Adipocyte (in vitro differentiated cells): ENCODE measurements around the gene NCKAP5.
A peak's percentile ranks its signal among the peaks of the same experiment; 100 is the strongest.

Experiments
- DNase-seq: peaks from one replicate; pipeline ENCODE4 v3.0.0-alpha.2; 2015; ENCODE audit warnings: low read depth
- H3K27me3 ChIP-seq: replicated peaks from 2 replicates; pipeline ENCODE4 v1.7.0; 2013; ENCODE audit warnings: mild to moderate bottlenecking, low read length, moderate library complexity; ENCODE audit not compliant: control insufficient read depth, insufficient read depth
- H3K36me3 ChIP-seq: 2 replicates; pipeline ENCODE4 v1.7.0; 2013; ENCODE audit warnings: low read length, mild to moderate bottlenecking, moderate library complexity; ENCODE audit not compliant: control insufficient read depth, insufficient read depth, severe bottlenecking
- H3K4me1 ChIP-seq: 2 replicates; pipeline ENCODE4 v1.7.0; 2013; ENCODE audit warnings: mild to moderate bottlenecking, low read length, moderate library complexity; ENCODE audit not compliant: control insufficient read depth, insufficient read depth
- H3K4me3 ChIP-seq: 2 replicates; pipeline ENCODE4 v1.7.0; 2013; ENCODE audit warnings: mild to moderate bottlenecking, low read length, moderate library complexity
- H3K9ac ChIP-seq: 2 replicates; pipeline ENCODE4 v1.7.0; 2013; ENCODE audit warnings: mild to moderate bottlenecking, low read length, moderate library complexity
- H3K9me3 ChIP-seq: 2 replicates; pipeline ENCODE4 v1.7.0; 2013; ENCODE audit warnings: mild to moderate bottlenecking, low read length, moderate library complexity; ENCODE audit not compliant: control insufficient read depth

The NCKAP5 gene

DNA sequence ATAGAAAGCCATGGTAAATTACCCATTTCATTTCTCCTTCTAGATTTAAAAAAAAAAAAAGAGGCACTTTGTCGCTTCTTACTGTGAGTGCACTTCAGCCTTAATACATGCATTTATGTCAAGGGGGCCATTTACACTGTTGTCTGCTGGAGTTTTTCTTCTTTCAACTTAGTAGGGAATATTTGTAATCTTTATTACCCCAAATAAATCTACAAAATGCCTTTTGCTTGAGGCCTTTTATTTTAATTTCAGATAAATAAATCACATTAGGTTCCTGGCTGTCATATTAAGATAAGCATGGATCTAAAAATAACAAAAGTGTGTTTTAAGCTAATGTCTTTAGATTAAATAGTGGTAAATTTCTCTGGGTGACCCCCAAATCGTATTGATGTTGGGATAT is 276.0 kb downstream of the NCKAP5 start:
- Histone ChIP-seq H3K36me3 (no peaks in the 10 kb centered on the region), H3K9ac (no peak overlapping the region), H3K27me3 (no peaks in the 10 kb centered on the region), H3K4me1 (no peaks in the 10 kb centered on the region), H3K4me3 (no peak overlapping the region), H3K9me3 (no peaks in the 10 kb centered on the region)
- DNase-seq = no peak

DNA sequence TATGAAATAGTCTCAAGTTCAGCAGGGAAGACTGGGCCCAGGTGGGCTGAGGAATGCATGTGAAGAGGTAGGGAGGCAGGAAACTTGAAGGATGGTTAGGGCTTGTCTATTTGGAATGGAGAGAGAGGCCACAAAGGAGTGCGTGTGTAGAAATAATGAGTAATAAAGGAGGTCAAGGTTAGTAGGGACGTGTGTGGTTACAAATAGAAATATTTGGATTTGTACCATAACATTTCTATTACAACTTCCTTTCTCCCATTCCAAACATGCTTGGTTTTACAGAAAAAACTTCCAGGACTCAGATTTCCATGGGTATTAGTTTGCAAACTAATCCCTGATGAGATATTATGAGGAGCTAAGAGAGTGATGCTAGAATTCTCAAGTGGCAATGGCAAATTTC is 280.6 kb downstream of the NCKAP5 start:
- Histone ChIP-seq H3K9me3 (no peaks in the 10 kb centered on the region), H3K4me1 (peaks cover 4% of the 10 kb centered on the region), H3K4me3 (no peak overlapping the region), H3K9ac (no peak overlapping the region), H3K36me3 (no peaks in the 10 kb centered on the region), H3K27me3 (no peaks in the 10 kb centered on the region)
- DNase-seq = peak; percentile 62

DNA sequence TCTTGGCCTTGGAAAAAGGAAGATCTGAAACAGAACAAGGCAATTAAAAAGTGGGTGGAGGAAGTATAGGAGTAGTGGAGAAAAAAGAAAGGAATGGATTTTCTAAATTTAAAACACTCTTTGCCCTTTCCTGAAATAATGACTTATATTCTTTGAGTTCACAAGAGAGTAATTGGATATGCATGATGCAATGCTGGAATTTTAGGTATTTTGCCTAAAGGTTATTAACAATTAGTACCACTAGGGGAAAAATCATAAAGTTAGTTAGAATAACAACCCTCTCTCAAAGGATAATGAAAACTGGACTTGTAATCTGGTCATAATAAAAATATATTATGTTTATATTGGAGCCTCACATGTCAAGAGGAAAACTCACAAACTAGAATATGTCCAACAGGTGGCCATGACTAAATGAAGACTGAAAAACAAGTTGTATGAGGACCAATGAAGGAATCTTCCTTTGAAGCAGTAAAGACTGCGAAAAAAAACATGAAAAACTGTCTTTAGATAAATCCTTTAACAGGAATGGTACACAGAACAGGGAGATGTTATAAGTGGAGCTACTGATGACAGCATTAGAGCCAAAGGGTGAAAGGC is 281.8 kb downstream of the NCKAP5 start:
- Histone ChIP-seq H3K27me3 (no peaks in the 10 kb centered on the region), H3K9ac (no peak overlapping the region), H3K4me3 (no peak overlapping the region), H3K9me3 (no peaks in the 10 kb centered on the region), H3K36me3 (no peaks in the 10 kb centered on the region), H3K4me1 (peaks cover 4% of the 10 kb centered on the region)
- DNase-seq = peak; percentile 64

DNA sequence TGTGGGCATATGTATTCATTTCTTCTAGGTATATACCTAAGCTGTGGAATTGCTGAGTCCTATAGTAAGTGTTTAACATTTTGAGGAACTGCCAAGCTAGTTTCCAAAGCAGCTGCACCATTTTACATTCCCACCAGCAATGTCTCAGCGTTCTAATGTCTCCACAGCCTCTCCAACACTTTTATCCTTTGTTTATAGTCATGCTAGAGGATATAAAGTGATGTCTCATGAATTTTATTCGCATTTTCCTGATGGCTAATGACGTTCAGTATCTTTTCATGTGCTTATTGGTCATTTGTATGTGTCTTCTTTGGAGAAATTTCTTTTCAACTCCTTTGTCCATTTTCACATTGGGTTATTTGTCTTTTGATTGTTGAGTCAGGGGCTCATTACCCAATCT is 295.2 kb downstream of the NCKAP5 start:
- H3K9ac ChIP-seq = no peak overlapping the region
- no peaks in the 10 kb centered on the region for H3K9me3 ChIP-seq
- H3K27me3 ChIP-seq = peaks cover 2% of the 10 kb centered on the region
- H3K4me1 ChIP-seq = no peaks in the 10 kb centered on the region
- H3K4me3 ChIP-seq = no peak overlapping the region
- DNase-seq = no peak
- H3K36me3 ChIP-seq = no peaks in the 10 kb centered on the region

DNA sequence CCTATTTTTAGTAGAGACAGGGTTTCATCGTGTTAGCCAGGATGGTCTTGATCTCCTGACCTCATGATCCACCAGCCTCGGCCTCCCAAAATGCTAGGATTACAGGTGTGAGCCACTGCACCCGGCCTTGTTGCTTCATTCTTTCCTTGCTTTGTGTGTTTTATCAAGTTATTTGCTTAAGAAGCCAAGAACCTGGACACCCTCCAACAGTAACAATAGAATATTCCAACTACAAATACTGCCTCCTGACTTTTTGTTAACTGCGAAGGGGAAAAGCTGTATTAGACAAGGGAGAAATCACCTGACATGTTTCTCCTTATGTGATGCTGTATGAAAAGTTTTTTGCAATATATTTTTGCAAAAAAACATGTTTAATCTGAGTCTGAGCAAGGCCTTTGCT is 297.2 kb downstream of the NCKAP5 start:
- Histone ChIP-seq H3K4me3 (no peak overlapping the region), H3K9me3 (no peaks in the 10 kb centered on the region), H3K9ac (no peak overlapping the region), H3K27me3 (peaks cover 3% of the 10 kb centered on the region), H3K36me3 (no peaks in the 10 kb centered on the region), H3K4me1 (no peaks in the 10 kb centered on the region)
- DNase-seq = no peak

DNA sequence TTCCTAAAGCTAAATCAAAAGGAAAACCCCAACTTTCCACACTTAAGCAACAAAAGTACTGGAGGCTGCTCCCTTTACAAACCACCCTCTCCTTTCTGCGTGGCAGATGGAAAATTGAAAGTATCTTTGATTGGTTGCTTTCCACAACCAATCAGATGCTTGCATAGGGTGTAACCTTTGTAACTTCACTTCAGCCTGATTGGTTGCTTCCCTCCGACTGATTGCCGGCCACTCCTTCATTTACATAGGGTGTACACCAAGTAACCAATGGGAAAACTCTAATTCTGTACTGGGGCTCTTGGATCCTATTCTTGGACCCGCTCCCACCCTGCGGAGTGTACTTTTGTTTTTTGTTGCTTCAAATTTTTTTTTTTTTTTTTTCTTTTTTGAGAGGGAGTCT is 297.7 kb downstream of the NCKAP5 start:
- Histone ChIP-seq H3K4me3 (no peak overlapping the region), H3K9me3 (no peaks in the 10 kb centered on the region), H3K4me1 (no peaks in the 10 kb centered on the region), H3K36me3 (no peaks in the 10 kb centered on the region), H3K27me3 (peaks cover 3% of the 10 kb centered on the region), H3K9ac (no peak overlapping the region)
- no peak for DNase-seq

DNA sequence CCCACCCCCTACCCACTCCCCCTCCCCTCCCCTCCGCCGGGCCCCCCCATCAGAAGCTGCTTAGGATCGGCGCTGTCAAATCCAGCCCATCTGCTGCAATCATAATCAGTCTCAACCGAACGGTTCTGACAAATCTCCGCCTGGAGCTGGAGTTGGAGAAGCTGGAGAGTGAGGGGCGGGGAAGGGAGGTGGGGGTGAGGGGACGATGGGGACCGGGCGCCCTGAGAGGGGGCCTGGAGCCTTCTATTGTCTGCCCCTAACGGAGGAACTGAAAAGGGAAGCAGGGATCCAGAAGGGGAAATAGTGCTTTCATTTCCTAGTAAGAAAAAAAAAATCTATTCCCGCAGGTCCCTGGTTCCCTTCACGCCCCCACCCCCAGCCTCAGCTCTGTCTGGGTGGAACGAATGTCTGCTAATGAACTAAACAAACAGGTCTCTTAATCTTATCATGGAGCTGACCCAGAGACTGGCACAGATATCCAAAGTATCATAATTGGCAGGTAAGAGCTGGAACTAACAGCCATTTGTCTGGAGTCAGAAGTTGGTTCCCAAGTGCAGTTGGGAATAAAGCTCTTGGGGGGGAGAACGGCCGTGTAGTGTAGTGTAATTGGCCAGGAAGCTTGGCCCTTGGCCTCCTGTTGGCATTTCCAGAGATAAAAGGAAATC is 301.2 kb downstream of the NCKAP5 start:
- peak; percentile 7 for DNase-seq
- Histone ChIP-seq H3K36me3 (no peaks in the 10 kb centered on the region), H3K4me3 (peak overlapping the region; percentile 22), H3K9ac (no peak overlapping the region), H3K4me1 (no peaks in the 10 kb centered on the region), H3K9me3 (no peaks in the 10 kb centered on the region), H3K27me3 (peaks cover 3% of the 10 kb centered on the region)

DNA sequence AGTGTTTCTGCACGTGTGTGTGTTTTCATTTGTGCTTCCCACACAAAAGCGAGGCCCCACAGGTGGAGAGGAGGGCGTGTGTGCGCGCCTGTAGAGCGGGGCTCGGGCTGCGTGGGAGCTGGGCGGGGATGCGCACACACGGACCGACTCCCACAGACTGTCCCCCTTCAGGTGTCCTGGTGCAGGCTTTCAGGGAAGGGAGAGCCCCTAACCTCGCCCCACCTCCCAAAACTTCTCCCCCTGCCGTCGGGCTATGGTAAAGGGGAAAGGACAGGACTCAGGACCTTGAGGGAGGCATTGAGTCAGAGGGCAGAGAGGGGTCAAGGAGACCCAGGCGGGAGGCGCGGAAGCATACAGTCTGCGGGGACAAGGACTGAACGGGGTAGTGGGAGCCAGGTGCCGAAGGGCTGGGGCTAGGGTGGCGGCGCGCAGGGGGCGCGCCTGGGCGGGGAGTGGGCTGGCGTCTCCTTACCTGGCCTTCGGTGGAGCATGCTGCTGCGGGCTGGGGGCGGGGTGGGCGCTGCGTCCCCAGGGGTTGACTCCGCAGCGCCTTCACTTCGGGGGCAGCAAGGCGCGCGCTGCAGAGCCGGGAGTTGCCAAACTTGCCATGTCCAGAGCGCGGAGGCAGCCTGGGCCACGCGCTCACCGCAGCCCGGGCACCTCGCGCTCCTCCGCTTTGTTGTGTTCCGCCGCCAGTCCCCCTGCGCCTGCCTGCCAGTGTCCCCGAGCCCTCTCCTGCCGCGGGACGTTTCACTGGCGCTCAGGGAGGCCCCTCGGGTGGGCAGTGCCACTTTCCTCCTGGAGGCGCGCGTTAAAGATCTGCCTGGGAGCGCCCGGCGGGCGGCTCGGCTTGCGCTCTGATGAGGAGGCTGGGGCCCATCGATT is 302.0 kb downstream of the NCKAP5 start:
- Histone ChIP-seq H3K9ac (no peak overlapping the region), H3K36me3 (no peaks in the 10 kb centered on the region), H3K9me3 (no peaks in the 10 kb centered on the region), H3K27me3 (peaks cover 3% of the 10 kb centered on the region), H3K4me1 (no peaks in the 10 kb centered on the region), H3K4me3 (peak overlapping the region; percentile 62)
- DNase-seq = peak; percentile 34

DNA sequence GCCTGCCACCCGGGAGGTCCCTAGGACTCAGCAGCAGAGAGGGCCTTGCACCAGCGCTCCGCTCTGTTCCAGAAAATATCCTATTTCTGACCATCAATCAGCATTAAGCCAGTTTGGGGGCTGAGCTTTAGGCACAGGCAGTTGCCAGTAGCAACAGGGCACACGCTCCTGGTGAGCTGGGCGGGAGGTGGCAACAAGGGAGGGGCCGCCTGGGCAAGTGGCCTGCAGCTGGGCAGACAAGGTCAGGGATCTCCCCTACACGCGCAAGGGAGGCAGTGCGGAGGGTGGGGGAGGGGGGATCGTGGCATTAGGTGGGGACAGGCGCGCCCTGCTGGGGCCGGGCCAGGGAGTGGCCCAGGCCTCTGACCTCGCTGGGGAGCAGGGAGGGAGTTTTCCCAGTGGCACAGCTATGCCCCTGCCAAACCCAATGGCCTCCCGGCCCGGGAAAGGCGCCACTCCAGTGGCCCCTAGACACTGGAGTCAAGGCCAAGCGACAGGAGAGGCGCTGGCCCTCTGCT is 302.8 kb downstream of the NCKAP5 start:
- DNase-seq = no peak

DNA sequence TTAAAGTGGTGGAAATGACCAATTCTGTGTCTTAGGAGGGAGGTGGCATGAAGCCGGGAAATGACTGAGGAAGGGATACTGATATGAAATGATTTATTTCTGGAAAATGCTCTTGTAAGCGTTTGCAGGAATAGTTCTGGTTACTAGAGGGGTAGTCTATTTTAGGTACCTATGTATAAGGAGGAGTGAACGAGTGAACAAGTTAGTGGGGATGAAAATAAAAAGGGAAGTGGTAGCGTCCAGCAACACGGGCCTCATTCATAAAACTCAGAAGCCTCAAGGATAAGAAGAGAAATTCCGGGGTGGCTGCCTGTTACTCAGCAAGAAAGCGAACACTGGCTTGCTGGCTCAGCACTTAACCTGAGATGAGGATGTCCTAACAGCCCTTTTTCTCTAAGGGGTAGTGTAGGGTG is 303.3 kb downstream of the NCKAP5 start:
- DNase-seq = no peak
- no peaks in the 10 kb centered on the region for H3K4me1 ChIP-seq
- H3K9me3 ChIP-seq = no peaks in the 10 kb centered on the region
- peaks cover 3% of the 10 kb centered on the region for H3K27me3 ChIP-seq
- H3K36me3 ChIP-seq = no peaks in the 10 kb centered on the region
- H3K4me3 ChIP-seq = no peak overlapping the region
- H3K9ac ChIP-seq = no peak overlapping the region

More for the DNA sequence above, 302.8 kb downstream of the NCKAP5 start:
- peaks cover 3% of the 10 kb centered on the region for H3K27me3 ChIP-seq
- H3K4me1 ChIP-seq = no peaks in the 10 kb centered on the region
- H3K36me3 ChIP-seq = no peaks in the 10 kb centered on the region
- H3K4me3 ChIP-seq = no peak overlapping the region
- H3K9ac ChIP-seq = no peak overlapping the region
- H3K9me3 ChIP-seq = no peaks in the 10 kb centered on the region

DNA sequence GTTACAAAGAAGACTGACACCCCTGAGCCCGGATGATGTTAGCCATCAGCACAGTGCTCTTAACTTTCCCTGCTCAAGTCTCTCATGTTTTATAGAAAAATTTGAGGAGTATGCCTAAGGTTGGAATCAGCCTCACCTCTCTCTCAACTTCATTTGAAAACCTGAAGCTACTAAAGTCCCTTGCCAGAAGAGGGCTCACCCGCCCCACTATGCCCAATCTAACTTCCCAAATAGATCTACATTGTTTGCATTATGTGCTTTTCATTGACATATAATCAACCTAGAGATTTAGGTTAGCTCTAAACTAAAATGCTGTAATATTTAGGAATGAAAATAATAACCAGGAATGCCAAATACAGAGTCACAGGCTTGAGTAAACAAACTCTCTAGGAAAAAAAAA is 305.4 kb downstream of the NCKAP5 start:
- Histone ChIP-seq H3K9ac (no peak overlapping the region), H3K36me3 (no peaks in the 10 kb centered on the region), H3K27me3 (no peaks in the 10 kb centered on the region), H3K9me3 (no peaks in the 10 kb centered on the region), H3K4me3 (no peak overlapping the region), H3K4me1 (no peaks in the 10 kb centered on the region)
- DNase-seq = peak; percentile 32
